Activated CD4-positive, alpha-beta memory T cell treated with anti-CD3 and anti-CD28 coated beads, Interleukin-2, amount 10 ng/mL, durations not matched to agents 7 days and 5 days (primary cell): Measurements from ENCODE around the gene ABCC11. TPM values are rescaled to one million over a fixed set of nuclear protein-coding genes. Genes with fewer than 3 reads are reported as not detected.

Experiments used
- CTCF ChIA-PET: fragments of 350-600 bp; sonication (Branson Sonifier 250); formaldehyde crosslinking; loops from one replicate; lab custom pipeline; 2021; ENCODE audit warnings: antibody characterized with exemption, inconsistent platforms; lab: Charles Lee
- POLR2A ChIA-PET: fragments of 350-600 bp; sonication (Branson Sonifier 250); formaldehyde crosslinking; loops from one replicate; lab custom pipeline; 2021; ENCODE audit warnings: antibody characterized with exemption; lab: Charles Lee
- DNase-seq: peaks from one replicate; pipeline ENCODE4 v3.0.0-alpha.2; 2020
- H3K27ac Mint-ChIP-seq: one replicate; pipeline ENCODE4 v1.8.0; 2021; ENCODE audit warnings: mild to moderate bottlenecking, mixed read lengths
- H3K27me3 Mint-ChIP-seq: one replicate; pipeline ENCODE4 v1.8.0; 2021; ENCODE audit warnings: mixed read lengths
- H3K36me3 Mint-ChIP-seq: one replicate; pipeline ENCODE4 v1.8.0; 2021; ENCODE audit warnings: low read depth, mixed read lengths
- H3K4me1 Mint-ChIP-seq: one replicate; pipeline ENCODE4 v1.8.0; 2021; ENCODE audit warnings: mixed read lengths
- H3K4me3 Mint-ChIP-seq: one replicate; pipeline ENCODE4 v1.8.0; 2021; ENCODE audit warnings: mild to moderate bottlenecking, mixed read lengths
- H3K9me3 Mint-ChIP-seq: one replicate; pipeline ENCODE4 v1.8.0; 2021; ENCODE audit warnings: mixed read lengths
- total RNA-seq, 2 experiments: library from RNA; stranded (reverse); gene quantifications; one replicate each; pipeline ENCODE4 v1.2.3, GENCODE V29; 2021

Gene ABCC11
- under 1 TPM in 1 of 2 experiments, not detected in 1; 0.23 TPM for total RNA-seq

GRCh38 chr16:48247311-48247710 is at the start of gene ABCC11:
Gene ABCC11, minus strand, starts transcription at chr16:48247539. Its CDS starts 15,618 bp downstream, at chr16:48231921.
- Mint-ChIP-seq H3K27me3 (no peaks in the 10 kb centered on the region), H3K4me1 (peaks cover 35% of the 10 kb centered on the region), H3K36me3 (peaks cover 9% of the 10 kb centered on the region), H3K4me3 (no peak within 1 kb of the TSS), H3K27ac (no peak within 1 kb of the TSS), H3K9me3 (no peaks in the 10 kb centered on the region)
- ChIA-PET CTCF (no interaction called here), POLR2A (interaction anchor here (0.9 kb wide), 1 partner anchor 15 kb away, joined by 3 read pairs; no protein-coding TSS in a partner anchor)
- no peak for DNase-seq

GRCh38 chr16:48295488-48296281 is 48.3 kb upstream of the ABCC11 start:
- Mint-ChIP-seq H3K4me1 (peaks cover 5% of the 10 kb centered on the region), H3K27ac (no peak overlapping the region), H3K27me3 (no peaks in the 10 kb centered on the region), H3K9me3 (no peaks in the 10 kb centered on the region), H3K4me3 (no peak overlapping the region), H3K36me3 (peaks cover 45% of the 10 kb centered on the region)
- DNase-seq: no peak
- CTCF ChIA-PET: no interaction called here
- POLR2A ChIA-PET: interaction anchor here (0.6 to 1.0 kb wide), 2 partner anchors 9 to 1189 kb away, joined by 3 read pairs; no protein-coding TSS in a partner anchor

GRCh38 chr16:48294724-48295123 is 47.4 kb upstream of the ABCC11 start:
- no peaks in the 10 kb centered on the region for H3K27me3 Mint-ChIP-seq
- POLR2A ChIA-PET: no interaction called here
- no peaks in the 10 kb centered on the region for H3K9me3 Mint-ChIP-seq
- CTCF ChIA-PET: no interaction called here
- H3K4me1 Mint-ChIP-seq: peaks cover 7% of the 10 kb centered on the region
- no peak overlapping the region for H3K27ac Mint-ChIP-seq
- H3K4me3 Mint-ChIP-seq: no peak overlapping the region
- DNase-seq: no peak
- H3K36me3 Mint-ChIP-seq: peaks cover 37% of the 10 kb centered on the region

DNA sequence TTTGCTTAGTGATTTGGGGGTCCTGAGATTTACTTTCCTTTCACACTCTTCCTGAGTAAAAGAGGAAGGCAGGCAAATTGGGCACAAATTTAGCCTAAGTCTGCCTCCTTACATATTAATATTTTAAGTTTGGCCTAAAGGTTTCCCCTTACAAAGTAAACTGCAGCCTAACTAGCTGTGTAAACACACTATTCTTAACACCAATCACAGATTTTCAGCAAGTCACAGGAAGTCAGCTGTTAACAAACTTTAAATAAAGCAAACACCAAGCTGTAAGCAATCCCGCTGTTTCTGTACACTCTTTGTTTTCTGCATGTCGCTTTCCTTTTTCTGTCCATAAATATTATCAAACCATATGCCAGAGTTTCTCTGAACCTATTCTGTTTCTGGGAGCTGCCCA is 45.1 kb upstream of the ABCC11 start:
- Mint-ChIP-seq H3K27ac (no peak overlapping the region), H3K4me1 (peaks cover 7% of the 10 kb centered on the region), H3K9me3 (no peaks in the 10 kb centered on the region), H3K4me3 (no peak overlapping the region), H3K36me3 (peaks cover 42% of the 10 kb centered on the region), H3K27me3 (no peaks in the 10 kb centered on the region)
- no peak for DNase-seq
- CTCF ChIA-PET: interaction anchor here (1.1 to 2.1 kb wide), 2 partner anchors 331 to 337 kb away, joined by 3 to 7 read pairs; no protein-coding TSS in a partner anchor
- POLR2A ChIA-PET: no interaction called here

- POLR2A ChIA-PET: no interaction called here
- peaks cover 3% of the 10 kb centered on the region for H3K9me3 Mint-ChIP-seq
- no peak overlapping the region for H3K4me3 Mint-ChIP-seq
- no peaks in the 10 kb centered on the region for H3K27me3 Mint-ChIP-seq
- H3K27ac Mint-ChIP-seq: no peak overlapping the region
- H3K4me1 Mint-ChIP-seq: peaks cover 7% of the 10 kb centered on the region
- peaks cover 44% of the 10 kb centered on the region for H3K36me3 Mint-ChIP-seq
- CTCF ChIA-PET: interaction anchor here (1.1 to 2.1 kb wide), 2 partner anchors 332 to 338 kb away, joined by 3 to 7 read pairs; no protein-coding TSS in a partner anchor
- no peak for DNase-seq
These were observed 44.4 kb upstream of the ABCC11 start for GRCh38 chr16:48291754-48292153.

DNA sequence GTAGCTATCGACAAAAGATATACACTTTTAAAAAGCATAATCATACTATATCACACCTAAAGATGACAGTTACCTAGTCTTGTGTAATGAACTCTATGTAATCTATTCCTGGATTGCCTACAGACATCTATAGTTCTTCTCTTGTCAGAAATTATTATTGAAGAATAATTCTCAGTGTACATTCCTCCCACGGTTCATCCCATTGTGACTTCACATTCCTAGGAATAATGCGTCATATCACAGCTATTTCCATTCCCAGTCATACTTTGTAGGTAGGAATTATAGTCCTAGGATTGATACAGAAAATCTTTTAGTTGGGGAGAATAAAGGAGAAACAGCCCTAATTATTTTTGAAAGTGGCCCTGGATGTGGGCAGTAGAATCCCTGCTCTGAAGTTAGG is 44.0 kb upstream of the ABCC11 start:
- ChIA-PET CTCF (interaction anchor here (0.9 to 2.1 kb wide), 2 partner anchors 11 to 332 kb away, joined by 3 to 7 read pairs; no protein-coding TSS in a partner anchor), POLR2A (no interaction called here)
- no peaks in the 10 kb centered on the region for H3K27me3 Mint-ChIP-seq
- H3K36me3 Mint-ChIP-seq: peaks cover 47% of the 10 kb centered on the region
- H3K9me3 Mint-ChIP-seq: peaks cover 3% of the 10 kb centered on the region
- H3K4me1 Mint-ChIP-seq: peaks cover 7% of the 10 kb centered on the region
- no peak overlapping the region for H3K4me3 Mint-ChIP-seq
- DNase-seq: no peak
- H3K27ac Mint-ChIP-seq: no peak overlapping the region

DNA sequence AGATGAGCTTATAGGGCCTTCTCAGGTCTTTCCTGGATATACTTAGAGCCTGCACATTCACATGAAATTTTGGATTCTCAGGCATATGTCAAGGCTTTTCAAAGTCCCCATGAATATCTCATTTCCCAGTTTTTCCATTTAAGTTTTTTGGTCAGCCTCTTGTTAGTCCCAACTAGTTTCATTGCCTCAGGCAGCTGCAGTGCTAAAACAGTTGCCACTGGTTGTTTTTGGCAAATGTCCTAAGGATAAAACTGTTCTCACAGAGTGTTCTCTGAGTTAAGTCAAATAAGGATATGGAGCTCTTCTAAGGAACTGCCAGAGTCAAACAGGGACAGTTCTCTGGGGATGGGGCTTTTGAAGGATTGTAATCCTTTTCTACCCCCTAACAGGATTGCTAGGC is 39.9 kb upstream of the ABCC11 start:
- POLR2A ChIA-PET: interaction anchor here (1.5 kb wide), 1 partner anchor 32 kb away, joined by 3 read pairs; no protein-coding TSS in a partner anchor
- no peak for DNase-seq
- H3K4me1 Mint-ChIP-seq: peaks cover 20% of the 10 kb centered on the region
- H3K9me3 Mint-ChIP-seq: peaks cover 3% of the 10 kb centered on the region
- H3K27ac Mint-ChIP-seq: no peak overlapping the region
- no peaks in the 10 kb centered on the region for H3K27me3 Mint-ChIP-seq
- peaks cover 59% of the 10 kb centered on the region for H3K36me3 Mint-ChIP-seq
- CTCF ChIA-PET: interaction anchor here (0.9 to 1.4 kb wide), 2 partner anchors 336 to 343 kb away, joined by 3 to 4 read pairs; no protein-coding TSS in a partner anchor
- H3K4me3 Mint-ChIP-seq: no peak overlapping the region

- Mint-ChIP-seq H3K4me3 (no peak overlapping the region), H3K27me3 (no peaks in the 10 kb centered on the region), H3K36me3 (peaks cover 50% of the 10 kb centered on the region), H3K9me3 (peaks cover 3% of the 10 kb centered on the region), H3K27ac (no peak overlapping the region), H3K4me1 (peaks cover 15% of the 10 kb centered on the region)
- POLR2A ChIA-PET: no interaction called here
- CTCF ChIA-PET: no interaction called here
- no peak for DNase-seq
These were observed 37.6 kb upstream of the ABCC11 start for GRCh38 chr16:48284772-48285409.

DNA sequence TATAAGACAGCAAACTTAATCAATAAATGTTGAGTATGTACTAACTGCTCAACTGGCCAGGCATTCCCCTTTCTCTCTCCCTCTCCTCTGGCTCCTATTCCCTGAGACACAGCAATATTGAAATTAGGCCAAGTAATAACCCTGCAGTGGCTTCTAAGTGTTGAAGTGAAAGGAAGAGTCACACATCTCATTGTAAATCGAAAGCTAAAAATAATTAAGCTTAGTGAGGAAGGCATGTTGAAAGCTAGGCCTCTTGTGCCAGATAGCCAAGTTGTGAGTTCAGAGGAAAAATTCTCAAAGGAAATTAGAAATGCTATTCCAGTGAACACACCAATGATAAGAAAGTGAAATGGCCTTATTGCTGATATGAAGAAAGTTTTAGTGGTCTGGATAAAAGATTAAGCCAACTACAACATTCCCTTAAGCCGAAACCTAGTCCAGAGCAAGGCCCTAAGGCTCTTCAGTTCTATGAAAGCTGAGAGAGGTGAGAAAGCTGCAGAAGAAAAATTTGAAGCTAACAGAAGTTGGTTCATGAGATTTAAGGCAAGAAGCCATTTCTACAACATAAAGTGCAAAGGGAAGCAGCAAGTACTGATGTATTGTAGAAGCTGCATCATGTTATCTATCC is 35.4 kb upstream of the ABCC11 start:
- no peak overlapping the region for H3K27ac Mint-ChIP-seq
- no peak for DNase-seq
- POLR2A ChIA-PET: interaction anchor here (1.1 kb wide), 1 partner anchor 31 kb away, joined by 4 read pairs; no protein-coding TSS in a partner anchor
- H3K4me3 Mint-ChIP-seq: no peak overlapping the region
- H3K27me3 Mint-ChIP-seq: no peaks in the 10 kb centered on the region
- H3K4me1 Mint-ChIP-seq: peaks cover 15% of the 10 kb centered on the region
- H3K9me3 Mint-ChIP-seq: peaks cover 3% of the 10 kb centered on the region
- CTCF ChIA-PET: interaction anchor here (1.2 to 1.6 kb wide), 2 partner anchors 340 to 342 kb away, joined by 5 to 8 read pairs; no protein-coding TSS in a partner anchor
- peaks cover 55% of the 10 kb centered on the region for H3K36me3 Mint-ChIP-seq

DNA sequence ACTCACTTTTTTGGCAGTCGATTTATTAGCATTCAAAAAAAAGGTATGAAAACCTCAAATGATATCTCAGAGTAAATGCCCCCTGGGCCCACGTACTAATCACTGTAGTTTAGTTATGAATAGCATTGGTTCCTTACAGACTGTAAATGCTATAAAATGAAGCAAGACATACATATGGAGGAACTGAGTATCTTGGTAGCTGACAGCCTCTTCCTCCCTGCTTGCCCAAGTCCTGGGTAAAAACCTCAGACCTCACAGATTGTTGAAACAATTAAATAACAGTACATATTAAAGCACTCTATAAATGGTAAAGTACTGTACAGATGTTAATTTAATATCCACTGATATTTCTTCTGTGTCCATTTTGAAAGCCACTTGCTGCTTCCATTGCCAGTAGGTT is 33.2 kb upstream of the ABCC11 start:
- no peaks in the 10 kb centered on the region for H3K9me3 Mint-ChIP-seq
- H3K27me3 Mint-ChIP-seq: no peaks in the 10 kb centered on the region
- H3K4me1 Mint-ChIP-seq: peaks cover 12% of the 10 kb centered on the region
- H3K27ac Mint-ChIP-seq: no peak overlapping the region
- no peak overlapping the region for H3K4me3 Mint-ChIP-seq
- ChIA-PET CTCF (no interaction called here), POLR2A (no interaction called here)
- H3K36me3 Mint-ChIP-seq: peaks cover 41% of the 10 kb centered on the region
- DNase-seq: no peak

DNA sequence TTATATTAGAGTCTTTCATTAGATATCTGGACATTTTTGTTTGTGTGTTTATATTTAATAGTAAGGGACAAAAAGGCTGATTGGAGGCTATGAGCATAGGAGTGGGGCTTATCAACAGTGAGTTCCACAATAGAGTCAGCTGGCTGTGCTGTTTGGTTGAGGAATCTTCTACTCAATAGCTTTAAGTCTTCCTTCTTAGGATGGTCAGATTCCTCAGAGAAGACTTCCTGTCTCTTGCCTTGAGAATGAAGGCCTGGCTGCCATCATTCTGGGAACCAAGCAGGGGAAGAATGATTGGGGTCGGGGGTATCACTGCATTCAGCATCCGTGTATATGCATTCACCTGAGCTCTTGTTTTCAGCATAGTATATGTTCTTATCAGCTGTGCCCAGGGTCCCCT is 31.9 kb upstream of the ABCC11 start:
- Mint-ChIP-seq H3K4me3 (no peak overlapping the region), H3K27ac (no peak overlapping the region), H3K27me3 (no peaks in the 10 kb centered on the region), H3K36me3 (peaks cover 35% of the 10 kb centered on the region), H3K9me3 (no peaks in the 10 kb centered on the region), H3K4me1 (peaks cover 3% of the 10 kb centered on the region)
- DNase-seq: no peak
- ChIA-PET CTCF (no interaction called here), POLR2A (no interaction called here)

DNA sequence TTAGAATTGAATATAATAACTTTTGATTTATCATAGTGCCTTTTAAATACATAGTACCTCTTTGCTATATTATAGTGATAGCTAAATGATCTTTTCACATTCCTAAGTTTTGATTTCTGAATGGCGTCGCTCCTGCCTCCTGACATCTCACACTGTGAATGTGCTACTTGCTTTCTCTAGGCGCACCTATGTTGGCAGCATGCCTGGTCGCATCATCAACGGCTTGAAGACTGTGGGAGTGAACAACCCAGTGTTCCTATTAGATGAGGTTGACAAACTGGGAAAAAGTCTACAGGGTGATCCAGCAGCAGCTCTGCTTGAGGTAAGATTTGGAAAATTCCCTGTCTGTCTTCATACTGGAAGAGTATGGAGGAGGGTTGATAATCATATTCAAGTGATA is 29.8 kb upstream of the ABCC11 start:
- Mint-ChIP-seq H3K36me3 (peaks cover 26% of the 10 kb centered on the region), H3K27me3 (no peaks in the 10 kb centered on the region), H3K4me3 (no peak overlapping the region), H3K27ac (no peak overlapping the region), H3K9me3 (no peaks in the 10 kb centered on the region), H3K4me1 (no peaks in the 10 kb centered on the region)
- ChIA-PET CTCF (interaction anchor here (0.5 kb wide), 1 partner anchor 204 kb away, joined by 3 read pairs; no protein-coding TSS in a partner anchor), POLR2A (no interaction called here)
- no peak for DNase-seq

- H3K27ac Mint-ChIP-seq: no peak overlapping the region
- CTCF ChIA-PET: no interaction called here
These were observed 28.8 kb upstream of the ABCC11 start for GRCh38 chr16:48276102-48276501.

More at GRCh38 chr16:48276102-48276501, 28.8 kb upstream of the ABCC11 start:
- Mint-ChIP-seq H3K36me3 (peaks cover 26% of the 10 kb centered on the region), H3K4me1 (no peaks in the 10 kb centered on the region), H3K27me3 (no peaks in the 10 kb centered on the region), H3K9me3 (no peaks in the 10 kb centered on the region), H3K4me3 (no peak overlapping the region)
- POLR2A ChIA-PET: no interaction called here
- DNase-seq: no peak
